Caco-2 (cell line): ENCODE results near the gene IGLL5. TPM values are rescaled to one million over a fixed set of nuclear protein-coding genes. Genes with fewer than 3 reads are reported as not detected.

ENCODE experiments used
- BruUV-seq: library from RNA; stranded (reverse); fragments of 400-500 nt; replicated peaks from 2 replicates; lab custom pipeline; 2021; lab: Mats Ljungman, UMichigan
- CTCF ChIA-PET: fragments of 300-600 bp; sonication (Branson Sonifier 250); formaldehyde crosslinking; loops from one replicate; lab custom pipeline; 2022; ENCODE audit warnings: antibody characterized with exemption; lab: Charles Lee
- POLR2A ChIA-PET: fragments of 300-600 bp; sonication (Branson Sonifier 250); formaldehyde crosslinking; loops from one replicate; lab custom pipeline; 2022; ENCODE audit warnings: antibody characterized with exemption; lab: Charles Lee
- DNase-seq, 2 experiments: peaks; one replicate each; pipeline versions ENCODE4 v3.0.0 to v3.0.0-alpha.2; 2020 to 2022
- H3K27me3 ChIP-seq: replicated peaks from 2 replicates; pipeline ENCODE4 v1.6.0; 2011; ENCODE audit warnings: low read length; ENCODE audit not compliant: control insufficient read depth, insufficient read depth
- H3K36me3 ChIP-seq: 2 replicates; pipeline ENCODE4 v1.5.1; 2011; ENCODE audit warnings: low read length; ENCODE audit not compliant: control insufficient read depth, insufficient read depth
- H3K4me1 ChIP-seq: fragments of 250-450 bp; sonication (Bioruptor Pico); 2 replicates; pipeline ENCODE4 v1.5.1; 2020; ENCODE audit warnings: mild to moderate bottlenecking
- H3K4me3 ChIP-seq: 2 replicates; pipeline ENCODE4 v1.5.1; 2011; ENCODE audit warnings: low read depth, mild to moderate bottlenecking, control low read depth, low read length
- H3K9me3 ChIP-seq: fragments of 250-450 bp; sonication (Bioruptor Pico); 2 replicates; pipeline ENCODE4 v1.5.1; 2020; ENCODE audit warnings: mild to moderate bottlenecking, moderate library complexity
- H3K27ac Mint-ChIP-seq: one replicate; pipeline ENCODE4 v1.8.0; 2022; ENCODE audit warnings: mixed read lengths; ENCODE audit not compliant: unreplicated experiment
- H3K27me3 Mint-ChIP-seq: one replicate; pipeline ENCODE4 v1.8.0; 2022; ENCODE audit warnings: mixed read lengths; ENCODE audit not compliant: insufficient read depth, unreplicated experiment
- H3K36me3 Mint-ChIP-seq: one replicate; pipeline ENCODE4 v1.8.0; 2022; ENCODE audit warnings: mild to moderate bottlenecking, mixed read lengths; ENCODE audit not compliant: insufficient read depth, unreplicated experiment
- H3K4me1 Mint-ChIP-seq: one replicate; pipeline ENCODE4 v1.8.0; 2022; ENCODE audit warnings: low read depth, mixed read lengths; ENCODE audit not compliant: unreplicated experiment
- H3K4me3 Mint-ChIP-seq: one replicate; pipeline ENCODE4 v1.8.0; 2022; ENCODE audit warnings: mild to moderate bottlenecking, moderate library complexity, mixed read lengths; ENCODE audit not compliant: unreplicated experiment
- H3K9me3 Mint-ChIP-seq: one replicate; pipeline ENCODE4 v1.8.0; 2022; ENCODE audit warnings: mixed read lengths; ENCODE audit not compliant: unreplicated experiment
- CTCF ChIP-seq, 2 experiments: fragments of 200-600 bp in 1 of 2; IDR thresholded peaks; 1 replicate in 1 of 2; 2 replicates in 1 of 2; pipeline versions ENCODE4 v1.5.1 to v1.8.0; 2011 to 2022; ENCODE audit warnings: antibody characterized with exemption in 1 of 2, control low read depth in 1 of 2, inconsistent platforms in 1 of 2, low read depth in 1 of 2, low read length in 1 of 2, mild to moderate bottlenecking in 1 of 2, moderate library complexity in 1 of 2; ENCODE audit not compliant: insufficient read depth in 1 of 2, severe bottlenecking in 1 of 2, unreplicated experiment in 1 of 2
- intact Hi-C: fragments of 100-400 bp; cut with micrococcal nuclease; formaldehyde crosslinking; loops from one replicate; pipeline ENCODE4 v1.10.0; 2022; ENCODE audit not compliant: unreplicated experiment
- total RNA-seq: library from RNA; stranded (reverse); gene quantifications from 2 replicates; pipeline ENCODE4 v1.2.3, GENCODE V29; 2022

IGLL5 gene
- total RNA-seq, 1 experiment from 2014 or later = not detected

GRCh38 chr22:22848364-22848866 is 39.2 kb upstream of the IGLL5 start:
- no peaks in the 10 kb centered on the region for H3K36me3 Mint-ChIP-seq
- peak; percentile 74 to 81 for DNase-seq
- no peaks in the 10 kb centered on the region for H3K9me3 Mint-ChIP-seq
- peaks cover under 1% of the 10 kb centered on the region for H3K27me3 Mint-ChIP-seq
- peak; percentile 85 to 92 for TF ChIP-seq CTCF (IDR thresholded peaks at IDR 0.05; ENCODE audit: insufficient read depth in 1 of 2, low read depth in 1 of 2, low read length in 1 of 2, severe bottlenecking in 1 of 2, unreplicated experiment in 1 of 2)
- no TSS peak for BruUV-seq
- Histone ChIP-seq H3K4me3 (no peak overlapping the region), H3K27me3 (no peaks in the 10 kb centered on the region), H3K36me3 (no peaks in the 10 kb centered on the region), H3K4me1 (no peaks in the 10 kb centered on the region), H3K9me3 (peaks cover 3% of the 10 kb centered on the region; the same call in 1 of the 2 replicates)
- no peaks in the 10 kb centered on the region for H3K4me1 Mint-ChIP-seq
- H3K4me3 Mint-ChIP-seq = no peak overlapping the region
- H3K27ac Mint-ChIP-seq = no peak overlapping the region
- intact Hi-C loops = loop anchor here (1.0 to 10.0 kb wide), 3 partner anchors 36 to 256 kb away; no protein-coding TSS in a partner anchor
- ChIA-PET CTCF (interaction anchor here (0.7 to 3.3 kb wide), 10 partner anchors 18 to 308 kb away, joined by 3 to 29 read pairs (median 4); no protein-coding TSS in a partner anchor), POLR2A (no interaction called here)

GRCh38 chr22:22849640-22850610 is 37.7 kb upstream of the IGLL5 start:
- CTCF ChIA-PET = interaction anchor here (0.8 to 1.9 kb wide), 4 partner anchors 12 to 104 kb away, joined by 3 to 10 read pairs (median 6); no protein-coding TSS in a partner anchor
- POLR2A ChIA-PET = no interaction called here

More at GRCh38 chr22:22849640-22850610, 37.7 kb upstream of the IGLL5 start:
- Mint-ChIP-seq H3K27me3 (peaks cover 4% of the 10 kb centered on the region), H3K4me3 (no peak overlapping the region), H3K9me3 (no peaks in the 10 kb centered on the region), H3K27ac (no peak overlapping the region), H3K36me3 (no peaks in the 10 kb centered on the region), H3K4me1 (no peaks in the 10 kb centered on the region)
- DNase-seq = no peak
- no peaks in the 10 kb centered on the region for H3K27me3 ChIP-seq
- TF ChIP-seq CTCF (IDR thresholded peaks at IDR 0.05; ENCODE audit: insufficient read depth in 1 of 2, low read depth in 1 of 2, low read length in 1 of 2, severe bottlenecking in 1 of 2, unreplicated experiment in 1 of 2) = no peak
- intact Hi-C loops = loop anchor here (2.0 to 10.0 kb wide), 2 partner anchors 35 to 255 kb away; no protein-coding TSS in a partner anchor
- no TSS peak for BruUV-seq
- H3K9me3 ChIP-seq = peaks cover 3% of the 10 kb centered on the region; the same call in 1 of the 2 replicates
- H3K4me3 ChIP-seq = no peak overlapping the region
- H3K36me3 ChIP-seq = no peaks in the 10 kb centered on the region
- no peaks in the 10 kb centered on the region for H3K4me1 ChIP-seq
